ENCODE data around the gene ZFP64. TPM values are rescaled to one million over a fixed set of nuclear protein-coding genes. Genes with fewer than 3 reads are reported as not detected.

ZFP64 gene
- total RNA-seq, 1 experiment from 2014 or later: 25.6 TPM

- intact Hi-C loops (cut with micrococcal nuclease; ENCODE audit: unreplicated experiment): no loop called here
- Histone ChIP-seq H3K36me3 (ENCODE audit: control insufficient read depth, insufficient read depth, low read length) (no peaks in the 10 kb centered on the region), H3K4me3 (ENCODE audit: low read depth, low read length) (no peak overlapping the region), H3K27me3 (replicated peaks; ENCODE audit: control insufficient read depth, insufficient read depth, low read length) (no peaks in the 10 kb centered on the region), H3K9me3 (no peaks in the 10 kb centered on the region), H3K4me1 (no peaks in the 10 kb centered on the region)
- DNase-seq: no peak
- Mint-ChIP-seq H3K36me3 (ENCODE audit: insufficient read depth, unreplicated experiment) (no peaks in the 10 kb centered on the region), H3K27ac (ENCODE audit: unreplicated experiment) (no peak overlapping the region), H3K27me3 (ENCODE audit: insufficient read depth, unreplicated experiment) (peaks cover 1% of the 10 kb centered on the region), H3K4me1 (ENCODE audit: low read depth, unreplicated experiment) (peaks cover 6% of the 10 kb centered on the region), H3K9me3 (ENCODE audit: unreplicated experiment) (peaks cover 9% of the 10 kb centered on the region), H3K4me3 (ENCODE audit: unreplicated experiment) (no peak overlapping the region)
- no peak for TF ChIP-seq CTCF (IDR thresholded peaks at IDR 0.05; ENCODE audit: insufficient read depth in 1 of 2, low read depth in 1 of 2, low read length in 1 of 2, severe bottlenecking in 1 of 2, unreplicated experiment in 1 of 2)
- CTCF ChIA-PET: interaction anchor here (1.9 kb wide), 1 partner anchor 74 kb away, joined by 5 read pairs; no protein-coding TSS in a partner anchor
- POLR2A ChIA-PET: no interaction called here
- no TSS peak for BruUV-seq (replicated peaks)
These were observed 47.5 kb upstream of the ZFP64 start for GRCh38 chr20:52239102-52239501.

- ChIA-PET CTCF (no interaction called here), POLR2A (no interaction called here)
- Mint-ChIP-seq H3K4me3 (ENCODE audit: unreplicated experiment) (no peak overlapping the region), H3K27ac (ENCODE audit: unreplicated experiment) (no peak overlapping the region), H3K27me3 (ENCODE audit: insufficient read depth, unreplicated experiment) (no peaks in the 10 kb centered on the region), H3K36me3 (ENCODE audit: insufficient read depth, unreplicated experiment) (no peaks in the 10 kb centered on the region), H3K9me3 (ENCODE audit: unreplicated experiment) (peaks cover 22% of the 10 kb centered on the region), H3K4me1 (ENCODE audit: low read depth, unreplicated experiment) (peaks cover 11% of the 10 kb centered on the region)
- H3K9me3 ChIP-seq: no peaks in the 10 kb centered on the region
- no peak overlapping the region for H3K4me3 ChIP-seq (ENCODE audit: low read depth, low read length)
- DNase-seq: no peak
- BruUV-seq (replicated peaks): no TSS peak
- H3K36me3 ChIP-seq (ENCODE audit: control insufficient read depth, insufficient read depth, low read length): no peaks in the 10 kb centered on the region
- H3K4me1 ChIP-seq: peaks cover 11% of the 10 kb centered on the region
- H3K27me3 ChIP-seq (replicated peaks; ENCODE audit: control insufficient read depth, insufficient read depth, low read length): no peaks in the 10 kb centered on the region
- no peak for TF ChIP-seq CTCF (IDR thresholded peaks at IDR 0.05; ENCODE audit: insufficient read depth in 1 of 2, low read depth in 1 of 2, low read length in 1 of 2, severe bottlenecking in 1 of 2, unreplicated experiment in 1 of 2)
- intact Hi-C loops (cut with micrococcal nuclease; ENCODE audit: unreplicated experiment): no loop called here
These were observed 44.7 kb upstream of the ZFP64 start for GRCh38 chr20:52236292-52236691.

GRCh38 chr20:52235129-52235528 lies 43.5 kb upstream of the ZFP64 start:
- BruUV-seq (replicated peaks): no TSS peak
- H3K9me3 ChIP-seq: no peaks in the 10 kb centered on the region
- no peak overlapping the region for H3K4me3 ChIP-seq (ENCODE audit: low read depth, low read length)
- no peaks in the 10 kb centered on the region for H3K27me3 Mint-ChIP-seq (ENCODE audit: insufficient read depth, unreplicated experiment)
- no peak overlapping the region for H3K4me3 Mint-ChIP-seq (ENCODE audit: unreplicated experiment)
- DNase-seq: no peak
- ChIA-PET CTCF (interaction anchor here (0.5 to 0.6 kb wide), 2 partner anchors 10 to 611 kb away, joined by 3 to 4 read pairs; no protein-coding TSS in a partner anchor), POLR2A (no interaction called here)
- H3K4me1 ChIP-seq: peaks cover 23% of the 10 kb centered on the region
- H3K36me3 Mint-ChIP-seq (ENCODE audit: insufficient read depth, unreplicated experiment): no peaks in the 10 kb centered on the region
- H3K36me3 ChIP-seq (ENCODE audit: control insufficient read depth, insufficient read depth, low read length): no peaks in the 10 kb centered on the region
- H3K27ac Mint-ChIP-seq (ENCODE audit: unreplicated experiment): no peak overlapping the region
- H3K9me3 Mint-ChIP-seq (ENCODE audit: unreplicated experiment): peaks cover 24% of the 10 kb centered on the region
- H3K27me3 ChIP-seq (replicated peaks; ENCODE audit: control insufficient read depth, insufficient read depth, low read length): no peaks in the 10 kb centered on the region
- intact Hi-C loops (cut with micrococcal nuclease; ENCODE audit: unreplicated experiment): no loop called here
- H3K4me1 Mint-ChIP-seq (ENCODE audit: low read depth, unreplicated experiment): peaks cover 23% of the 10 kb centered on the region
- no peak for TF ChIP-seq CTCF (IDR thresholded peaks at IDR 0.05; ENCODE audit: insufficient read depth in 1 of 2, low read depth in 1 of 2, low read length in 1 of 2, severe bottlenecking in 1 of 2, unreplicated experiment in 1 of 2)

All from Caco-2 (cell line).